CD14-positive monocyte (primary cell): ENCODE results near the gene PPP6R3. TPM values are rescaled to one million over a fixed set of nuclear protein-coding genes. Genes with fewer than 3 reads are reported as not detected.

Experiments
- DNase-seq, 3 donors: peaks; one replicate each; pipeline ENCODE4 v3.0.0-alpha.2; 2011 to 2022
- H2AFZ ChIP-seq: 2 replicates; pipeline ENCODE4 v1.6.0; 2012; ENCODE audit warnings: mild to moderate bottlenecking, low read depth, low read length, inconsistent platforms; ENCODE audit not compliant: insufficient read depth, poor library complexity, severe bottlenecking
- H3K27ac ChIP-seq, 2 donors: 1 replicate in 1 of 2; 2 replicates in 1 of 2; pipeline ENCODE4 v1.5.1; 2012 to 2013; ENCODE audit warnings: low read length in 2 of 2, control low read depth in 1 of 2, inconsistent platforms in 1 of 2, low read depth in 1 of 2, mild to moderate bottlenecking in 1 of 2
- H3K27me3 ChIP-seq, 2 donors: one replicate each; pipeline versions ENCODE4 v1.6.0 to v1.6.1; 2011 to 2013; ENCODE audit warnings: low read length in 2 of 2; ENCODE audit not compliant: control insufficient read depth in 2 of 2, insufficient read depth in 2 of 2
- H3K36me3 ChIP-seq, 2 donors: replicated peaks in 1 of 2; 1 replicate in 1 of 2; 2 replicates in 1 of 2; pipeline versions ENCODE4 v1.5.1 to v1.6.1; 2012 to 2013; ENCODE audit warnings: low read length in 2 of 2, control low read depth in 1 of 2, inconsistent platforms in 1 of 2, mild to moderate bottlenecking in 1 of 2; ENCODE audit not compliant: insufficient read depth in 2 of 2, control insufficient read depth in 1 of 2
- H3K4me1 ChIP-seq, 2 donors: 1 replicate in 1 of 2; 2 replicates in 1 of 2; pipeline versions ENCODE4 v1.5.1 to v1.6.1; 2012 to 2013; ENCODE audit warnings: low read length in 2 of 2, control low read depth in 1 of 2, inconsistent platforms in 1 of 2, mild to moderate bottlenecking in 1 of 2, moderate library complexity in 1 of 2; ENCODE audit not compliant: insufficient read depth in 2 of 2, control insufficient read depth in 1 of 2
- H3K4me2 ChIP-seq: replicated peaks from 2 replicates; pipeline ENCODE3; 2012; ENCODE audit warnings: low read length, moderate library complexity, mild to moderate bottlenecking; ENCODE audit not compliant: poor library complexity, severe bottlenecking; ENCODE audit errors: extremely low read depth
- H3K4me3 ChIP-seq, 3 experiments: fragments of 200-600 bp in 1 of 3; sonication (generic) in 1 of 3; replicated peaks in 1 of 3; 1 replicate in 2 of 3; 2 replicates in 1 of 3; pipeline ENCODE4 v1.5.1; 2011 to 2013; ENCODE audit warnings: low read length in 3 of 3, mild to moderate bottlenecking in 3 of 3, control low read depth in 2 of 3, low read depth in 2 of 3, inconsistent platforms in 1 of 3, moderate library complexity in 1 of 3
- H3K79me2 ChIP-seq: 2 replicates; pipeline ENCODE4 v1.6.0; 2012; ENCODE audit warnings: mild to moderate bottlenecking, control low read depth, inconsistent platforms, low read length, moderate library complexity; ENCODE audit not compliant: insufficient read depth
- H3K9ac ChIP-seq: 2 replicates; pipeline ENCODE4 v1.6.0; 2017; ENCODE audit warnings: low read length, mild to moderate bottlenecking; ENCODE audit not compliant: insufficient read depth, poor library complexity, severe bottlenecking
- H3K9me3 ChIP-seq, 2 donors: replicated peaks in 1 of 2; 1 replicate in 1 of 2; 2 replicates in 1 of 2; pipeline versions ENCODE4 v1.5.1 to v1.6.1; 2012 to 2013; ENCODE audit warnings: low read length in 2 of 2, control low read depth in 1 of 2; ENCODE audit not compliant: control insufficient read depth in 1 of 2, insufficient read depth in 1 of 2
- H4K20me1 ChIP-seq: 2 replicates; pipeline ENCODE4 v1.6.0; 2012; ENCODE audit warnings: mild to moderate bottlenecking, low read length, control low read depth, moderate library complexity; ENCODE audit not compliant: insufficient read depth
- H3K27ac Mint-ChIP-seq, 7 donors: one replicate each; pipeline ENCODE4 v1.8.0; 2020; ENCODE audit warnings: mild to moderate bottlenecking in 7 of 7, mixed read lengths in 7 of 7, moderate library complexity in 6 of 7, inconsistent platforms in 2 of 7
- H3K27me3 Mint-ChIP-seq, 3 donors: one replicate each; pipeline ENCODE4 v1.8.0; 2021 to 2022; ENCODE audit warnings: low read depth in 3 of 3, mild to moderate bottlenecking in 3 of 3, mixed read lengths in 3 of 3, moderate library complexity in 3 of 3, inconsistent platforms in 1 of 3
- H3K36me3 Mint-ChIP-seq, 2 donors: one replicate each; pipeline ENCODE4 v1.8.0; 2020; ENCODE audit warnings: mixed read lengths in 2 of 2, inconsistent platforms in 1 of 2, mild to moderate bottlenecking in 1 of 2
- H3K4me1 Mint-ChIP-seq: one replicate; pipeline ENCODE4 v1.8.0; 2020; ENCODE audit warnings: mild to moderate bottlenecking, mixed read lengths
- H3K4me3 Mint-ChIP-seq, 2 donors: one replicate each; pipeline ENCODE4 v1.8.0; 2020; ENCODE audit warnings: mild to moderate bottlenecking in 2 of 2, mixed read lengths in 2 of 2, moderate library complexity in 1 of 2
- H3K9me3 Mint-ChIP-seq, 7 donors: one replicate each; pipeline ENCODE4 v1.8.0; 2020 to 2022; ENCODE audit warnings: mixed read lengths in 7 of 7, mild to moderate bottlenecking in 6 of 7, moderate library complexity in 6 of 7, inconsistent platforms in 2 of 7
- CTCF ChIP-seq: fragments of 200-600 bp; IDR thresholded peaks from one replicate; pipeline ENCODE4 v1.8.0; 2022; ENCODE audit warnings: antibody characterized with exemption, mild to moderate bottlenecking
- WGBS: methylation state at CpG from one replicate; pipeline ENCODE4 v1.1.5; 2013; ENCODE audit warnings: missing lambda C conversion rate; ENCODE audit not compliant: insufficient coverage; 5-methylcytosine and 5-hydroxymethylcytosine counted together
- intact Hi-C, 2 donors: fragments of 100-400 bp; cut with micrococcal nuclease; formaldehyde crosslinking; loops; one replicate each; pipeline versions ENCODE4 v1.15.0 to v1.15.1; 2023
- polyA plus RNA-seq, 3 donors: library from polyadenylated mRNA; depleted of rRNA in 1 of 3; unstranded in 2 of 3; stranded (reverse) in 1 of 3; fragments of 300-500 nt in 2 of 3; fragments of >200 nt in 1 of 3; fragmentation: Illumina TruSeq in 2 of 3; gene quantifications; 1 replicate in 2 of 3; 2 replicates in 1 of 3; pipeline ENCODE4 v1.2.3, GENCODE V29; 2012 to 2021

PPP6R3 gene
- polyA plus RNA-seq, 3 donors = 22.9 to 39.4 (median 38.1) TPM

DNA sequence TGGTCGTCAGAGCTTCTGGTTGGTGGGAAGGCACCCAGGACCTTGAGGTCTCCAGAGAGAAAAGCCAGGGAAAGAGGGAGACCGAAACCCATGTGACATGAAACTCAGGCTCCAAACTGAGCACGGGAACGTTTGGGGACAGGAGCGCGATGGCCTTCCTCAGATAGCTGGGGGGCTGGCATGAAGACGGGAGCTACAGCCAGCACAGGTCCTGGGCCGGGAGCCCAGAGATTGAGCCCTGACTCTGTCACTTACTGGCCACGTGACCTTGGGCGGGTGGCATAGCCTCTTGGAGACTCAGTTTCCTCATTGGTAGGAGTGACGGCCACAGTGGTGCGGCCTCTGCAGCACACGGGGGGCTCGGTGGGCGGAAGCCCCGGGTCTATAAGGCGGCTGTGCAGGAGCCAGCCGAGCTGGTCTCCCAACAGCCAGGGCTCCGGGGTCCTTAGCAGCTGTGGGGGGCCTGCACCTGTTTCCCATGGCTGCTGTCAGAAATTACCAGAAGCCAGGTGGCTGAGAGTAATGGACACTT, 36.4 kb upstream of the PPP6R3 start:
- H3K9me3 Mint-ChIP-seq = peaks cover 5 to 17% (median 9%) of the 10 kb centered on the region in 7 donors
- H3K27ac Mint-ChIP-seq = no peak overlapping the region

More for the DNA sequence above, 36.4 kb upstream of the PPP6R3 start:
- Histone ChIP-seq H3K36me3 (no peaks in the 10 kb centered on the region), H3K9ac (no peak overlapping the region), H4K20me1 (no peaks in the 10 kb centered on the region), H3K27ac (no peak overlapping the region), H3K27me3 (no peaks in the 10 kb centered on the region), H3K9me3 (peaks cover 2 to 15% of the 10 kb centered on the region in 2 donors), H3K4me2 (no peak overlapping the region), H3K4me3 (no peak overlapping the region), H3K4me1 (no peaks in the 10 kb centered on the region), H3K79me2 (no peaks in the 10 kb centered on the region), H2AFZ (no peak overlapping the region)
- no peak for DNase-seq
- Mint-ChIP-seq H3K4me3 (no peak overlapping the region), H3K27me3 (peaks cover 0 to 3% (median 0%) of the 10 kb centered on the region in 3 donors), H3K4me1 (no peaks in the 10 kb centered on the region), H3K36me3 (peaks cover 0 to 5% of the 10 kb centered on the region in 2 donors)
- intact Hi-C loops = no loop called here
- 97% methylated on average over 19 of the region's 19 CpGs for WGBS
- TF ChIP-seq CTCF = no peak
